Breast epithelium (tissue), 4 donors: ENCODE results near the gene CYFIP2. TPM values are rescaled to one million over a fixed set of nuclear protein-coding genes. Genes with fewer than 3 reads are reported as not detected.

ENCODE experiments used
- DNase-seq, 2 donors: peaks; one replicate each; pipeline ENCODE4 v3.0.0-alpha.2; 2019; ENCODE audit warnings: low spot score in 2 of 2
- H3K27ac ChIP-seq, 2 donors: fragments of 200-600 bp; sonication (generic) in 1 of 2; one replicate each; pipeline ENCODE4 v1.5.1; 2016 to 2019; ENCODE audit warnings: mild to moderate bottlenecking in 1 of 2
- H3K27me3 ChIP-seq, 2 donors: fragments of 200-600 bp; sonication (generic) in 1 of 2; one replicate each; pipeline versions ENCODE4 v1.5.1 to v1.6.0; 2017 to 2019; ENCODE audit warnings: control low read depth in 1 of 2, mild to moderate bottlenecking in 1 of 2
- H3K36me3 ChIP-seq: fragments of 200-600 bp; one replicate; pipeline ENCODE4 v1.5.1; 2019
- H3K4me1 ChIP-seq, 2 donors: fragments of 200-600 bp; sonication (generic); one replicate each; pipeline ENCODE4 v1.5.1; 2016 to 2019; ENCODE audit warnings: control low read depth in 1 of 2
- H3K4me3 ChIP-seq, 3 donors: fragments of 200-600 bp; sonication (generic); 1 replicate in 2 of 3; 2 replicates in 1 of 3; pipeline ENCODE4 v1.5.1; 2016 to 2019; ENCODE audit warnings: mild to moderate bottlenecking in 3 of 3, moderate library complexity in 2 of 3
- H3K9me3 ChIP-seq, 2 donors: fragments of 200-600 bp; sonication (generic) in 1 of 2; one replicate each; pipeline ENCODE4 v1.5.1; 2016 to 2019; ENCODE audit warnings: control low read depth in 1 of 2
- POLR2A ChIP-seq: fragments of 450-650 bp; IDR thresholded peaks from one replicate; pipeline ENCODE4 v1.6.1; 2016; ENCODE audit warnings: antibody characterized with exemption, mild to moderate bottlenecking, moderate library complexity
- POLR2AphosphoS5 ChIP-seq, 3 donors: sonication (generic); formaldehyde crosslinking; IDR thresholded peaks; one replicate each; pipeline ENCODE4 v1.6.1; 2017; ENCODE audit warnings: antibody characterized with exemption in 3 of 3
- intact Hi-C: fragments of 100-400 bp; cut with DNase I; formaldehyde crosslinking; loops from one replicate; pipeline ENCODE4 v1.15.1; 2023; ENCODE audit warnings: low total_unique reads
- total RNA-seq, 3 donors: library from RNA; depleted of rRNA; stranded (reverse); fragments of >200 nt; gene quantifications; one replicate each; pipeline ENCODE4 v1.1.0, GENCODE V29; 2016
- TF ChIP-seq, protein P1 (sequence below), 3 donors: fragments of 450-650 bp; IDR thresholded peaks; one replicate each; pipeline ENCODE4 v1.5.1; 2016 to 2017; ENCODE audit warnings: antibody characterized with exemption in 3 of 3, mild to moderate bottlenecking in 3 of 3, moderate library complexity in 3 of 3

CYFIP2 gene
- total RNA-seq, 3 donors from 2014 or later, result 6.2 to 15.5 (median 12.1) TPM

DNA sequence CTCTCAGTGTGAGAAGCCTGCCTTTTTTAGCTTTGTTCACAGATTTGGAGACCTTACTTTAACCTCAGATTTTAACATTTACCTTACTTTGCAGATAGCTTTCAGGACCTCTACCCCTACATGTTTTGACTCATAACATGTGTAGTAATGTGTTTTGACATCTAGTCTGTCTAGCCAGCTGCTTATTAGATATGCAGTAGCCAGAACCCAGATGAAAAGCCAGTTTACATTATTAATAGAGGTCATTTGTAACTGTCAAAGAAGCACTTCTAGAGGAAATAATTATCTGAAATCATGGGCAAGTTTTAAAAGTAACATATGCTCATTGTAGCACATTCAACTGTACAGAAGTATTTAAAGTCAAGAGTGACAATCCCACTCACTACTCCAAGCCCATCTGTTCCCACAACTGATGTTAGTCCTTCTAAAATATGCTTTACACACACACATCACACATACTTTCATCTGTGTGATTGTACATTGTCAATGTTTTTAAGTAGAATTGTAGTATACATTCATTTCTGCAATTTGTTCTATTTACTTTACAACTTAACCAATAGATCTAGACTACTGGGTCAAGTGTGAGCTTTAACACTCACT is 122.3 kb downstream of the CYFIP2 start:
- intact Hi-C loops, result no loop called here
- H3K9me3 ChIP-seq, result no peaks in the 10 kb centered on the region
- DNase-seq, result no peak
- H3K27me3 ChIP-seq, result no peaks in the 10 kb centered on the region
- no peak overlapping the region for H3K27ac ChIP-seq
- TF ChIP-seq, protein P1, sequence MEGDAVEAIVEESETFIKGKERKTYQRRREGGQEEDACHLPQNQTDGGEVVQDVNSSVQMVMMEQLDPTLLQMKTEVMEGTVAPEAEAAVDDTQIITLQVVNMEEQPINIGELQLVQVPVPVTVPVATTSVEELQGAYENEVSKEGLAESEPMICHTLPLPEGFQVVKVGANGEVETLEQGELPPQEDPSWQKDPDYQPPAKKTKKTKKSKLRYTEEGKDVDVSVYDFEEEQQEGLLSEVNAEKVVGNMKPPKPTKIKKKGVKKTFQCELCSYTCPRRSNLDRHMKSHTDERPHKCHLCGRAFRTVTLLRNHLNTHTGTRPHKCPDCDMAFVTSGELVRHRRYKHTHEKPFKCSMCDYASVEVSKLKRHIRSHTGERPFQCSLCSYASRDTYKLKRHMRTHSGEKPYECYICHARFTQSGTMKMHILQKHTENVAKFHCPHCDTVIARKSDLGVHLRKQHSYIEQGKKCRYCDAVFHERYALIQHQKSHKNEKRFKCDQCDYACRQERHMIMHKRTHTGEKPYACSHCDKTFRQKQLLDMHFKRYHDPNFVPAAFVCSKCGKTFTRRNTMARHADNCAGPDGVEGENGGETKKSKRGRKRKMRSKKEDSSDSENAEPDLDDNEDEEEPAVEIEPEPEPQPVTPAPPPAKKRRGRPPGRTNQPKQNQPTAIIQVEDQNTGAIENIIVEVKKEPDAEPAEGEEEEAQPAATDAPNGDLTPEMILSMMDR (IDR thresholded peaks at IDR 0.05), result no peak
- TF ChIP-seq POLR2A, result no peak
- TF ChIP-seq POLR2AphosphoS5 (IDR thresholded peaks at IDR 0.05), result no peak
- H3K4me3 ChIP-seq, result no peak overlapping the region
- H3K36me3 ChIP-seq, result no peaks in the 10 kb centered on the region
- peaks cover 0 to 2% of the 10 kb centered on the region in 2 donors for H3K4me1 ChIP-seq

DNA sequence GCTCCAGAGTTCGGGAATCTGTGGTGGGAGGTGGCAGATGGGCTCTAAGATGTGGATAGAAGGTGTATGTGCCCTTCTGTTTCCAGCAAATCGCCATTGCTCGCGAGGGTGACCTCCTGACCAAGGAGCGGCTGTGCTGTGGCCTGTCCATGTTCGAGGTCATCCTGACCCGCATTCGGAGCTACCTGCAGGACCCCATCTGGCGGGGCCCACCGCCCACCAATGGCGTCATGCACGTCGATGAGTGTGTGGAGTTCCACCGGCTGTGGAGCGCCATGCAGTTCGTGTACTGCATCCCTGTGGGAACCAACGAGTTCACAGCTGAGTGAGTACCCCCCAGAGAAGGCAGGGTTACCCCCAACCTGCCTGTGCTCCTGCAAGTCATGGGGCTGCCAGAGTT is 123.2 kb downstream of the CYFIP2 start:
- no peak for DNase-seq
- TF ChIP-seq, protein P1 (IDR thresholded peaks at IDR 0.05), result no peak
- TF ChIP-seq POLR2A (no peak), POLR2AphosphoS5 (IDR thresholded peaks at IDR 0.05) (no peak)
- H3K27me3 ChIP-seq, result no peaks in the 10 kb centered on the region
- H3K36me3 ChIP-seq, result no peaks in the 10 kb centered on the region
- H3K9me3 ChIP-seq, result no peaks in the 10 kb centered on the region
- peaks cover 0 to 2% of the 10 kb centered on the region in 2 donors for H3K4me1 ChIP-seq
- H3K4me3 ChIP-seq, result no peak overlapping the region
- no peak overlapping the region for H3K27ac ChIP-seq
- intact Hi-C loops, result no loop called here

DNA sequence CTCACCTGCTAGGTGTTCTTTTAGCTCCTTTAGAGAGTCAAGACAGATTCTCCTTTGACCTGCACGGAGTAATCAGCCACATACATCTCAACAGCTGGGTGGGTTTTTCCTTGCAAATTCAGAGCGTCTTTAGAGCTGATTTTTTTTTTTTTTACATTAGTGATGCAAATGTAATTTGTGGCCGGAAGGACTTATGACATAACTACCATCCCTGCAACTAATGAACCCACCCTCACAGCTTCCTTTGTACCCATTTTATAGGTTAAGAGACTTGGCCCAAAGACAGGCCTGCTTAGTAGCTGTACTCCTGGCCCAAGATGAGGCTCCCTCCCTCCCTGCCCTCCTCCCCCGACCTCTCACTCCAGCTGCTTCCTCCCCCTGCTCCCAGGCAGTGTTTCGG is 124.2 kb downstream of the CYFIP2 start:
- no peaks in the 10 kb centered on the region for H3K27me3 ChIP-seq
- TF ChIP-seq, protein P1 (IDR thresholded peaks at IDR 0.05), result no peak
- TF ChIP-seq POLR2AphosphoS5 (IDR thresholded peaks at IDR 0.05), result no peak
- no peak for TF ChIP-seq POLR2A
- H3K9me3 ChIP-seq, result no peaks in the 10 kb centered on the region
- H3K27ac ChIP-seq, result peak overlapping the region; percentile 43 to 60
- intact Hi-C loops, result no loop called here
- H3K4me1 ChIP-seq, result peaks cover 0 to 2% of the 10 kb centered on the region in 2 donors
- H3K36me3 ChIP-seq, result no peaks in the 10 kb centered on the region
- H3K4me3 ChIP-seq, result no peak overlapping the region
- DNase-seq, result no peak

DNA sequence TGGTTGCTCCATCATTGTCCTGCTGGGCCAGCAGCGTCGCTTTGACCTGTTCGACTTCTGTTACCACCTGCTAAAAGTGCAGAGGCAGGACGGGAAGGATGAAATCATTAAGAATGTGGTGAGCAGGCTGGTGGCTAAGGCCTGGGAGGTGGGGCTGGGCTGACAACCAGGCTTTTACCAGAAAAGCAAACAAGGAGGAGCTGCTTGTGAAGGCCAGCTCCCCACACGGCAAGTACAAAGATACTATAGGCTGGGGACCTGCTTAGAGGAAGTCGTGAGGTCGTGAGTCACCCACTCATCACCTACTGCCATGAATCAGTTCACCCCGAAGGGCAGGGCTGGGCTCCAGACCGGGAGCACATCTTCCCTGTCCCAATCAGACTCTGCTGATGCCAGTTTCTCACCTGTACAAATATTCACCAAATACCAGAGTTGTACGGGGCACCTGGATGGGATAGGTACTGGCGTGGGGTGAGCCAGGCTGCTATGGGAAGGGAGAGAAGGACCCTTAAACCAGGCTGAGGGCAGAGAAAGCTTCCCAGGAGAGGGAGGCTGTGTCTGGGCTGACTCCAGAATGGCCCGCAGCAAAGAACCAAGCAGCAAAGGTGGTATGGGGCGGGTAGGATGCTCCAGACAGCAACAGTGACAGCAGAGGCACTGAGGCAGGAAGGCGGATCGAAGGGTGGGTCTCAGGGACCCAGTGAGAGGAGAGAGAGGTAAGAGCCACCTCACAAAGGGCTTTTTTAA is 124.8 kb downstream of the CYFIP2 start:
- H3K36me3 ChIP-seq, result no peaks in the 10 kb centered on the region
- peaks cover 0 to 2% of the 10 kb centered on the region in 2 donors for H3K4me1 ChIP-seq
- peak in 1 of 2 donors; percentile 71 for DNase-seq
- TF ChIP-seq POLR2AphosphoS5 (IDR thresholded peaks at IDR 0.05) (no peak), POLR2A (no peak)
- TF ChIP-seq, protein P1 (IDR thresholded peaks at IDR 0.05), result no peak
- intact Hi-C loops, result no loop called here
- no peak overlapping the region for H3K4me3 ChIP-seq
- H3K9me3 ChIP-seq, result no peaks in the 10 kb centered on the region
- H3K27ac ChIP-seq, result peak overlapping the region; percentile 60 to 72
- H3K27me3 ChIP-seq, result no peaks in the 10 kb centered on the region

DNA sequence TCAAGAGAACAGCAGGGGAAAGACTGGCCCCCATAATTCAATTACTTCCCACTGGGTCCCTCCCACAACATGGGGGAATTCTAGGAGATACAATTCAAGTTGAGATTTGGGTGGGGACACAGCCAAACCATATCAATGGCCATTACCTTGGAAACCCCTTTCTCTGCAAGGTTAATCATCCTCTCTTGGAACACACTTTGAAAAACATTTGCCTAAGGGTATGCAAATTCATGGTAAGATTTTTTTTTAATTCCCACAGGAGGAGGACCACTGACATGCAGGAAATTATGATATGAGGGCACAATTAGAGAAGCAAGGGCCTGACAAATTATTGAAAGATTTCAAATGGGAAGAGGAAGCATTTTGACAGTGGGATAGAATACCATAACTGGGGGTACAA is 132.4 kb downstream of the CYFIP2 start:
- no peak for TF ChIP-seq POLR2A
- TF ChIP-seq, protein P1 (IDR thresholded peaks at IDR 0.05), result no peak
- no peak for TF ChIP-seq POLR2AphosphoS5 (IDR thresholded peaks at IDR 0.05)
- no peaks in the 10 kb centered on the region for H3K4me1 ChIP-seq
- no peak overlapping the region for H3K27ac ChIP-seq
- H3K36me3 ChIP-seq, result no peaks in the 10 kb centered on the region
- no peaks in the 10 kb centered on the region for H3K9me3 ChIP-seq
- H3K27me3 ChIP-seq, result no peaks in the 10 kb centered on the region
- no peak overlapping the region for H3K4me3 ChIP-seq
- DNase-seq, result no peak
- intact Hi-C loops, result no loop called here
